ENCODE measurements around the gene NTRK3.

The NTRK3 gene

DNA sequence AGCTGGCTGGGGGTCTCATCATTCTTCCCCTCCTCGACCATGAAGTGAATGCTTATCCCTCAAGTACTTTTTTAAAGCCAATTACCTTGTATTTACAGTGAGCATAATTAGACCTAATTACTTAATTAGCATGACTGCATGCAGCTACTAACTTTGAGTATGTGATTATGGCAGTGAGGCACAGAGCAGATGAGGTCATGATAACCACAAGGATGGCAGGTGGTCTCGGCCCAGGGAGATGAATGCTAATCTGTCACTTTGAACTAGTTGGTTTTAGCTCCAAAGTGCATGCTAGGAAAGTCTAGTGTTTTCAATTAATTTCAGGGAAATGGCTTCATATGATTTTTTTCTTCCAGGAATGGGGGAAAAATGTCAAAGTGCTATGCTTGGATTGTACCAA lies 233.8 kb downstream of the NTRK3 start:
- Histone ChIP-seq H3K9me3 (ENCODE audit: control insufficient read depth, low read length) (no peaks in the 10 kb centered on the region), H3K9ac (ENCODE audit: low read length) (no peak overlapping the region), H3K4me3 (ENCODE audit: low read length) (no peak overlapping the region), H3K27me3 (ENCODE audit: control insufficient read depth, insufficient read depth, low read length) (no peaks in the 10 kb centered on the region), H3K36me3 (ENCODE audit: control insufficient read depth, insufficient read depth, low read length) (no peaks in the 10 kb centered on the region), H3K4me1 (ENCODE audit: control insufficient read depth, insufficient read depth, low read length) (no peaks in the 10 kb centered on the region)

DNA sequence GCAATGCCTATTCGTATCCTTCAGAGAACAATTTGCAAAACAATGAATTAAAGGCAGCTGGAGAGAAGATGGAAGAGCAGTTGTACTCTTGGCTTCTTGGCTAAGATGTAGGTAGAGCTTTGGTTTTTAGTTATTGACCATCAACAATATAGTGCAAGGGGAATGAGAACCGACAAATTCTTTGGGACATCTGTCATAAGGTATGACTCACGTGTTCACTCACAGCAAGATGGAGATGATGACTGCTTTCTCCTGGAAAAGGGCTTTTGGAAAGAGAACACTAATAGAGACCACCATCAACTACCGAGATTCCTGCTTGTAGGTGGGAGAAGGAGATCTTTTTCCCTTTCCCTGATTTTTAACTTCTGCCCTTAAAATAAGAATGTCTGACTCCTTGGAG lies 234.9 kb downstream of the NTRK3 start:
- Histone ChIP-seq H3K9ac (ENCODE audit: low read length) (no peak overlapping the region), H3K36me3 (ENCODE audit: control insufficient read depth, insufficient read depth, low read length) (no peaks in the 10 kb centered on the region), H3K4me1 (ENCODE audit: control insufficient read depth, insufficient read depth, low read length) (no peaks in the 10 kb centered on the region), H3K27me3 (ENCODE audit: control insufficient read depth, insufficient read depth, low read length) (no peaks in the 10 kb centered on the region), H3K4me3 (ENCODE audit: low read length) (no peak overlapping the region), H3K9me3 (ENCODE audit: control insufficient read depth, low read length) (no peaks in the 10 kb centered on the region)

DNA sequence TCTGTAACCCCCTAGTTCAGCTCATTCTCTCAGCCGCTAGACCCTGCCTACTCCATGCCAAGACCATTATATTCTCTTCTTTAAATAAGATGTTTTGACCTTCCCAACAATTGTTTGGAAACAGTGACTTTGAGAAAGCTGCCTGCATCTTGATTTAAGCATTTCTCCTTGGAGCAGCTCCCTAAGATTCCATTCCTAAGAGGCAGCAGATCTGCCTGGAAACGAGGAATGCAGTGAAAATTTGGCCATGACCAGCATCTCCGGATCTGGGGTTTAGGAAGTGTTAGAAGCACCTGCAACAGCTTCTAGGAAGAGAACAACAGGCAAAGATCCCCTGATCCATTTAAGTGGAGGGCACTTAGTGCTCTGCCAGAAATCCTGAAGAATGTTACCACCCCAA lies 235.7 kb downstream of the NTRK3 start:
- Histone ChIP-seq H3K9ac (ENCODE audit: low read length) (no peak overlapping the region), H3K27me3 (ENCODE audit: control insufficient read depth, insufficient read depth, low read length) (no peaks in the 10 kb centered on the region), H3K4me1 (ENCODE audit: control insufficient read depth, insufficient read depth, low read length) (no peaks in the 10 kb centered on the region), H3K4me3 (ENCODE audit: low read length) (no peak overlapping the region), H3K36me3 (ENCODE audit: control insufficient read depth, insufficient read depth, low read length) (no peaks in the 10 kb centered on the region), H3K9me3 (ENCODE audit: control insufficient read depth, low read length) (no peaks in the 10 kb centered on the region)

DNA sequence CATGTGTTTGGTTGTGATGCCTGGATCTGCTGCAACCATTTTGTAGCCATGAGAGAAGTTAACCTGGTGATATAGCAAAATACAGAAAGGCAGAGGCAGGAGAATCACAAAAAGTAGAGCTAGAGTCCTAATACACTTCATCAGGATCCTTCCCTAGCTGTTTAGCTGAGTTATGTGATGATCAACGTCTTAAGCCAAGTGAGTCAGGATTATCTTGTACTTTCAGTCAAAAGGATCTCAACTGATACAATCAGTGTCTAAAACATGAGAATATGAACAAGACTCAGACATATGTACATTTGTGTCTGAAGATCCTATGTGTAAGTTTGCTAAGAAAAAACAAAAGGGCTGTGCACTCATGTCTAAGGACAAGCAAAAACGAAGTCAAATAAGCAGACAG lies 236.9 kb downstream of the NTRK3 start:
- Histone ChIP-seq H3K4me3 (ENCODE audit: low read length) (no peak overlapping the region), H3K36me3 (ENCODE audit: control insufficient read depth, insufficient read depth, low read length) (no peaks in the 10 kb centered on the region), H3K4me1 (ENCODE audit: control insufficient read depth, insufficient read depth, low read length) (no peaks in the 10 kb centered on the region), H3K27me3 (ENCODE audit: control insufficient read depth, insufficient read depth, low read length) (no peaks in the 10 kb centered on the region), H3K9ac (ENCODE audit: low read length) (no peak overlapping the region), H3K9me3 (ENCODE audit: control insufficient read depth, low read length) (no peaks in the 10 kb centered on the region)

DNA sequence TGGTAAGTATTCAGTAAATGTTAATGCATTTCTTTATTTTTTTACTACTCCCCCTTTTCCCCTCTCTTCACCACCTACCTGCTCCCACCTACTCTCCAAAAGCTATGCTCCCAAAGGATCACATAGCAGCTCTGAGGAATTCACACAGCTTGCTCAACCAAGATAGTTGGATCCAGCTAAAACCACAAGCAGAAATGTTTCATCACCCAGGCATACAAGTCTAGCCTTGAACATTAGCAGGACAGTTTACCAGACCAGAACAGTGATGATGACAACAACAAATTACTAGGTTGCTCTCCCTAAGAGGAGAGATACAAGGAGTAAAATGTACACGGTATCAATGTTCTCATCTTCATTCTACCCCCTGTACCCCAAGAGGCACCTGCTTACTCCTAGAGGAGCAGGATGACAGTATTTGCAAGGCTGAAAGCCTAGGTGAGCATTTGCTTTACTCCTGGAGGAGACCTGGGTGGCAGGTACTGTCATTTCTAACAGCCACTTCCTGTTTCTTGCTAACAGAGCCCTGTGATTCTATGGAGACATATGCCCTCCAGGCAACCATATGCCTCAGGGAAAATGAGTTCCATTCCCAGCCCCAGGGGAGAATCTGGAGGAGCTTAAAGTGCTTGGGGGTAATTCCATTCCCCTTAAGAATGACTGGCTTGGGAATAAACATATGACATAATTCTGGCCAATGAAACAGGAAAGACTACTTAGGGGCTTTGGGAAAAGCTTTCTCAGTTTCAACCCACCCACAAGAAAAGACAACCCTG lies 237.5 kb downstream of the NTRK3 start:
- Histone ChIP-seq H3K9ac (ENCODE audit: low read length) (no peak overlapping the region), H3K4me3 (ENCODE audit: low read length) (no peak overlapping the region), H3K4me1 (ENCODE audit: control insufficient read depth, insufficient read depth, low read length) (no peaks in the 10 kb centered on the region), H3K27me3 (ENCODE audit: control insufficient read depth, insufficient read depth, low read length) (no peaks in the 10 kb centered on the region), H3K9me3 (ENCODE audit: control insufficient read depth, low read length) (no peaks in the 10 kb centered on the region), H3K36me3 (ENCODE audit: control insufficient read depth, insufficient read depth, low read length) (no peaks in the 10 kb centered on the region)

DNA sequence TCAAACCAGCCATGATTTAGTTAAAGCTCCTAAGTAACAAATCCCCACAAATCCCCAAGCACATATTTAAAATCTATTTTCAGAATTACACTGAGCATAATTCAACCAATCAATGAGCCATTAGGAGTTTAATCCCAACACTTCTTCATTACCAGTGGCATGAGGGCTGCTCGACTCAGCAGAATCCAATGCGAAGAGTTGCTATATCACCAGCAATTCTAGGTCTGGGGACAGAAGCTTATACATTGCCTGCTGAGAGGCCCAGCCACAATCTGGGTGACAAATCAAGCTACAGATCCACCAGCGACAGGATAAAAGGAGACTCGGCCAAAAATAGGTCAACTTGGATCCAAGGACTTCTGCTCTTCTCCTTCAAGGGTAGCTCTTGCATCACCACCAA lies 238.8 kb downstream of the NTRK3 start:
- Histone ChIP-seq H3K4me1 (ENCODE audit: control insufficient read depth, insufficient read depth, low read length) (no peaks in the 10 kb centered on the region), H3K9ac (ENCODE audit: low read length) (no peak overlapping the region), H3K36me3 (ENCODE audit: control insufficient read depth, insufficient read depth, low read length) (no peaks in the 10 kb centered on the region), H3K27me3 (ENCODE audit: control insufficient read depth, insufficient read depth, low read length) (no peaks in the 10 kb centered on the region), H3K4me3 (ENCODE audit: low read length) (no peak overlapping the region), H3K9me3 (ENCODE audit: control insufficient read depth, low read length) (no peaks in the 10 kb centered on the region)

DNA sequence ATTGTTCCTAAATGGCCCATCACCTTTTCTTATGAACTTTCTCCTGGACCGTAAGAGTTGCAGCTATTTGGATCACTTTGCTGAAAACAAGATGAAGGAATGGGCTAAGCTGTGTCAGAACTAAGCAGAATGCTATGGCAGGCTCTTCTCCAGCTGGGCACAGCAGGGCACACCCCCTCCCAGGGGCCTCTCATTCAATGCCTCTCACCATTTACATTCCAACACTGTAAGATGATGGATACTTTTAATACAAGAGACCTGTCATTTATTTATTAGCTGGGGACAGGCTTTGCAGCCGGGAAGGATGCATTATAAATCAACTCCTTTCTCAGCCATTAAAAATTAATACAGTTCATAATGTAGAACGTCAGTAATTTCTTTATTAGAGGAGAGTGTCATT lies 240.1 kb downstream of the NTRK3 start:
- Histone ChIP-seq H3K4me1 (ENCODE audit: control insufficient read depth, insufficient read depth, low read length) (no peaks in the 10 kb centered on the region), H3K27me3 (ENCODE audit: control insufficient read depth, insufficient read depth, low read length) (no peaks in the 10 kb centered on the region), H3K4me3 (ENCODE audit: low read length) (no peak overlapping the region), H3K9me3 (ENCODE audit: control insufficient read depth, low read length) (no peaks in the 10 kb centered on the region), H3K9ac (ENCODE audit: low read length) (no peak overlapping the region), H3K36me3 (ENCODE audit: control insufficient read depth, insufficient read depth, low read length) (no peaks in the 10 kb centered on the region)

DNA sequence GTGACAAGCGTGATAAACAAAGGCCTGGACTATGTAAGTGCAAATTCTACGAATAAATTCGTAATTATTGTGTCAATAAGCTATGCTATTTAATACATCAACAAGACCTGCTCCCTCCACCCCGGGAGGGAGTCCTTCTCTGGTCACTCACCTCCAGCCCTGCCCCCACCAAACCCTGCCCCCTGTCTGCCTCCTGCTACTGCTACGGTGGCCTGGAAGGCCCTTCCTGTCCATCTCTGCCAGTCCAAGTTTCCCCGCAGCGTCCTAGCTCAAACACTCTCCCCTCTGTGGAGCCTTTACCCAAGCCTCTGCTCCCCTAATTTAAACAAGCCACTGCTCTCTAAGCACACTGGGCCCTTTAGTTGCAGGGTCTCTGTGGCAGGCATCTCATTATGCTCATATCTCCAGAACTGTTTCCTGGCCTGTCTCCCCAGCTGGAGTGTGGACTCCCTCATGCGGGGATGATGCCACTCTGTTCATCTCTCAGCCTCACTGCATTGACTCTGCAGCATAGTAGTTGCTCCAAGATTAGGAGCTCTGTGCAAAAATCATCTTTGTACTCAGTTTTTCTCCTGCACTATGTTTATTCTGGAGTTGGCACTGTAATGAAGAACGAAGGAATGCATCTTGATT lies 241.2 kb downstream of the NTRK3 start:
- Histone ChIP-seq H3K27me3 (ENCODE audit: control insufficient read depth, insufficient read depth, low read length) (no peaks in the 10 kb centered on the region), H3K9ac (ENCODE audit: low read length) (no peak overlapping the region), H3K36me3 (ENCODE audit: control insufficient read depth, insufficient read depth, low read length) (no peaks in the 10 kb centered on the region), H3K9me3 (ENCODE audit: control insufficient read depth, low read length) (no peaks in the 10 kb centered on the region), H3K4me3 (ENCODE audit: low read length) (no peak overlapping the region), H3K4me1 (ENCODE audit: control insufficient read depth, insufficient read depth, low read length) (no peaks in the 10 kb centered on the region)

DNA sequence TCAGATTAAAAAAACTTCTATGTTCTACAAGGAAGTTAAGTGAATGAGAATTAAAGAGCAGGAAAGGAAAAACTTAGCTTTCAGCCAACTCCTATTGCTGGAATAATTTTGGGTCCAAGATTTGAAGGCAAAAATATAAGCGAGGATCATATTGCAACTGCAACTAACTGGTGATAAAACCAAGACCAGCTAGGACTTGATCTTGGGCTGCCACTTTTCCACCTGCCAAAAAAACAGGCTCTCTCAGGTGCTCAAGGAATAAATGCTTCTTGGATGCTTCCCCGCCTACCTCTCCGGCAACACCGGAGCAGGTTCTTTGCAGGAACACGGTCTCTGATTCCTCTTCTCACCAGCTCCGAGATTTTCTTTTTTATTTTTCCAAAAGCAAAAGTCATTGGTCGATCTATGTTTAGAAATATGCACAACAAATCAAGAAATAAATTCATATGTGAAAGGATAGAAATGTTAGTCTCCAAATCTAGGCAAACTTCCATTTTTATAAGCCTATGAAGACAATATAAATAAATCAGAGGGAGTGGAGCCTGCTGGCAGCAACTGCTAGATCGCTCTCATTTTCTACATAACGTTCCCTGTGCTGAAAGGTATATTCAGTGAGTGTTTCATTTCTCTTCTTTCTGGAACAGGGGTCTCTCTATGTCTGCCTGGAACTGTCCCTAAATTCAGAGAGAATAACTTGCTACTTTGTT lies 241.9 kb downstream of the NTRK3 start:
- H3K27me3 ChIP-seq (ENCODE audit: control insufficient read depth, insufficient read depth, low read length): no peaks in the 10 kb centered on the region
- H3K9ac ChIP-seq (ENCODE audit: low read length): no peak overlapping the region
- H3K36me3 ChIP-seq (ENCODE audit: control insufficient read depth, insufficient read depth, low read length): no peaks in the 10 kb centered on the region
- H3K4me3 ChIP-seq (ENCODE audit: low read length): no peak overlapping the region
- H3K4me1 ChIP-seq (ENCODE audit: control insufficient read depth, insufficient read depth, low read length): no peaks in the 10 kb centered on the region
- no peaks in the 10 kb centered on the region for H3K9me3 ChIP-seq (ENCODE audit: control insufficient read depth, low read length)

DNA sequence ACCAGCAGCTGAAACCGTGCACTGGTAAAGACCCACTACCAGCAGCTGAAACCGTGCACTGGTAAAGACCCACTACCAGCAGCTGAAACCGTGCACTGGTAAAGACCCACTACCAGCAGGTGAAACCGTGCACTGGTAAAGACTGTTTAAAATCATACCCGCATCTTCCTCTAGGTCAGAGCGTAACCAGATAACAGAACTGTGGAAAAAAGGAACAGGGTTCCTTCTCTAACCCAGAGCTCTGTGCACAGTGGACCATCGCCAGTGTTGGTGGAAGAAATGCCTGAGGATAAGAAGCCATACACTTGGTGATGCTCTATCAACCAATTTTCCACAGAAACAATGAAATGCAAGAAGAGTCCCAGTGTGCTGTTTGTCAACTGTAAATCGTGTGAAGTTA lies 243.4 kb downstream of the NTRK3 start:
- Histone ChIP-seq H3K36me3 (ENCODE audit: control insufficient read depth, insufficient read depth, low read length) (no peaks in the 10 kb centered on the region), H3K9ac (ENCODE audit: low read length) (no peak overlapping the region), H3K27me3 (ENCODE audit: control insufficient read depth, insufficient read depth, low read length) (no peaks in the 10 kb centered on the region), H3K4me1 (ENCODE audit: control insufficient read depth, insufficient read depth, low read length) (no peaks in the 10 kb centered on the region), H3K9me3 (ENCODE audit: control insufficient read depth, low read length) (no peaks in the 10 kb centered on the region), H3K4me3 (ENCODE audit: low read length) (no peak overlapping the region)

DNA sequence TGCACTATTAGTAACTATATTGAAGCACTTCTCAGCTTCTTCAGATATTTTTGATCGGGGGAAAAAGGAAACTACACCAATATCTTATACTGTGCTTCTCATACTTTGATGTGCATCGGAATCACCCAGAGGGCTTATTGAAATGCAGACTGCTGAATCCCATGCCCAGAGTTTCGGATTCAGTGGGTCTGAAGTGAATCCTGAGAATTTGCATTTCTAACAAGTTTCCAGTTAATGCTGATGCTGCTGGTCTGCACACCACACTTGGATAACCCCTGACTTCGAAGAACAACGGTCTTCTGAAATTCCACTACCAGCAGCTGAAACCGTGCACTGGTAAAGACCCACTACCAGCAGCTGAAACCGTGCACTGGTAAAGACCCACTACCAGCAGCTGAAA lies 243.9 kb downstream of the NTRK3 start:
- no peaks in the 10 kb centered on the region for H3K9me3 ChIP-seq (ENCODE audit: control insufficient read depth, low read length)
- H3K27me3 ChIP-seq (ENCODE audit: control insufficient read depth, insufficient read depth, low read length): no peaks in the 10 kb centered on the region
- no peak overlapping the region for H3K4me3 ChIP-seq (ENCODE audit: low read length)
- H3K36me3 ChIP-seq (ENCODE audit: control insufficient read depth, insufficient read depth, low read length): no peaks in the 10 kb centered on the region
- H3K9ac ChIP-seq (ENCODE audit: low read length): no peak overlapping the region
- H3K4me1 ChIP-seq (ENCODE audit: control insufficient read depth, insufficient read depth, low read length): no peaks in the 10 kb centered on the region

DNA sequence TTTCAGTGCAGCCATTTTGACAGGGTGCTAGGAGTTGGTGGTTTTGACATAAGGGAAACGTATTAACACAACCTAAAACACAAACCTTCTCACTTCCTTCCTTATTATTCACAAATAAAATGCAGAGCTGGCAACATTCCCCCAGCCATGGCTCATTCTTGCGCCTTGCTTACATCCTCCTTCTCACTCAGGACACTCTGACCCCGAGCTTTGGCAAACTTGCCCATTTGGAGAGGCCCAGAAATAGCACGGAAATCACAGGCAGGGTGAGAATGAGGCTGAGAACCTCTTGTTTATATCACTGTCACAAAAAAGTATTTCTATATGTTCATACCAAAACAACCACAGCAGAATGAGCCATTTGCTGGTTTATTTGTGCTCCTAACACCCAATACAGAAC lies 244.3 kb downstream of the NTRK3 start:
- no peaks in the 10 kb centered on the region for H3K36me3 ChIP-seq (ENCODE audit: control insufficient read depth, insufficient read depth, low read length)
- no peaks in the 10 kb centered on the region for H3K27me3 ChIP-seq (ENCODE audit: control insufficient read depth, insufficient read depth, low read length)
- H3K9ac ChIP-seq (ENCODE audit: low read length): no peak overlapping the region
- H3K4me1 ChIP-seq (ENCODE audit: control insufficient read depth, insufficient read depth, low read length): no peaks in the 10 kb centered on the region
- no peaks in the 10 kb centered on the region for H3K9me3 ChIP-seq (ENCODE audit: control insufficient read depth, low read length)
- H3K4me3 ChIP-seq (ENCODE audit: low read length): no peak overlapping the region
